Measurements from ENCODE around the gene GRB14.
"Not testable (repeated sequence)": the region's sequence is repeated elsewhere in the genome, so short reads cannot be mapped to it uniquely, and the experiment has no call there.

Gene GRB14

DNA sequence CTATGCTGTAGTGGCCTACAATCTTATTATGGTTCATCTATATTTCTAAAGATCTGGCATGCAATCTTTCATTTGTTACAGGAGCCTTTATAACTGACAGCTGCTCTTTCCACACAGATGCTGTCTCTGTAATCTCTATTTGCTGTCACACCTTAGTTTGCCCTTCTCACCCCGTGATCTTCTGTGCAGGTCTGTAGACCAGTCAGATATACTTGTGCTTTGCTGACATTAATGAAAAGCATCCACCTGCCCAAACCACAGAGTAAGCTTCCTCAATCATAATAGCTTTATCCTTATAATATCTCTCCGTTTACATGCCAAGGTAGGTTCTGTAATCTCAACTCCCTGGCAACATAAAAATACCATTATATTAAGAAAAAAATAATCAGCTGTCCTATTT lies 122.4 kb downstream of the GRB14 start:
- no peak for DNase-seq (ENCODE audit: low spot score in 2 of 2)
- no peak for ATAC-seq (replicated peaks; ENCODE audit: extremely low read depth, poor library complexity, severe bottlenecking)
- H3K36me3 Mint-ChIP-seq (ENCODE audit: insufficient read depth): peaks cover 5% of the 10 kb centered on the region
- no peak overlapping the region for H3K27ac Mint-ChIP-seq (ENCODE audit: low read depth)
- H3K4me1 Mint-ChIP-seq: no peaks in the 10 kb centered on the region
- H3K4me3 Mint-ChIP-seq: no peak overlapping the region
- no peaks in the 10 kb centered on the region for H3K9me3 Mint-ChIP-seq
- no peaks in the 10 kb centered on the region for H3K27me3 Mint-ChIP-seq

- H3K4me3 Mint-ChIP-seq: no peak overlapping the region
- H3K9me3 Mint-ChIP-seq: no peaks in the 10 kb centered on the region
- DNase-seq (ENCODE audit: low spot score in 2 of 2) (no peak), ATAC-seq (replicated peaks; ENCODE audit: extremely low read depth, poor library complexity, severe bottlenecking) (no peak)
- H3K27ac Mint-ChIP-seq (ENCODE audit: low read depth): no peak overlapping the region
- H3K36me3 Mint-ChIP-seq (ENCODE audit: insufficient read depth): peaks cover 5% of the 10 kb centered on the region
- no peaks in the 10 kb centered on the region for H3K4me1 Mint-ChIP-seq
- no peaks in the 10 kb centered on the region for H3K27me3 Mint-ChIP-seq
Measured at GRCh38 chr2:164496881-164497280, 124.4 kb downstream of the GRB14 start.

DNA sequence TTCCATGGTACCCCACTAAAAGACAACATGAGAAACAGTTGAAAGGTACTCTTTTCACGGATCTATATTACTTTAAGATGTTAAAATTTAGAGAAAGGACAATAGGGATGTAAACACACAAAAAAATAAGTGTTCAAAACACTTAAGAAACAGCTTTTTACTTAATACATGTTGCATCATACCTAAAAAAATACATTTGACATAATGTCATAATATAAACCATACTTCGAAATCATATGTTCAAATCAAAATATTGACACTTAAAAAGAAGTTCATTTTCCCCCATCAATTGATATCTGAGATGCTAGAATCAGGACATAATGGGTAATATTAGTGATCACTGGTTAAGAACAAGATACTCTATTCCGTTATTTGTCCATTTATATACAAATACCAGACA lies 124.9 kb downstream of the GRB14 start:
- DNase-seq (ENCODE audit: low spot score in 2 of 2) (no peak), ATAC-seq (replicated peaks; ENCODE audit: extremely low read depth, poor library complexity, severe bottlenecking) (no peak)
- Mint-ChIP-seq H3K4me3 (no peak overlapping the region), H3K27me3 (no peaks in the 10 kb centered on the region), H3K4me1 (no peaks in the 10 kb centered on the region), H3K27ac (ENCODE audit: low read depth) (no peak overlapping the region), H3K36me3 (ENCODE audit: insufficient read depth) (peaks cover 5% of the 10 kb centered on the region), H3K9me3 (no peaks in the 10 kb centered on the region)

GRCh38 chr2:164495491-164496223 lies 125.6 kb downstream of the GRB14 start:
- DNase-seq (ENCODE audit: low spot score in 2 of 2): no peak
- no peaks in the 10 kb centered on the region for H3K27me3 Mint-ChIP-seq
- no peaks in the 10 kb centered on the region for H3K9me3 Mint-ChIP-seq
- no peak overlapping the region for H3K4me3 Mint-ChIP-seq
- no peak overlapping the region for H3K27ac Mint-ChIP-seq (ENCODE audit: low read depth)
- peaks cover 5% of the 10 kb centered on the region for H3K36me3 Mint-ChIP-seq (ENCODE audit: insufficient read depth)
- no peak for ATAC-seq (replicated peaks; ENCODE audit: extremely low read depth, poor library complexity, severe bottlenecking)
- no peaks in the 10 kb centered on the region for H3K4me1 Mint-ChIP-seq

- Mint-ChIP-seq H3K27ac (ENCODE audit: low read depth) (no peak overlapping the region), H3K4me1 (no peaks in the 10 kb centered on the region), H3K9me3 (peaks cover 16% of the 10 kb centered on the region), H3K36me3 (ENCODE audit: insufficient read depth) (peaks cover 1% of the 10 kb centered on the region), H3K27me3 (no peaks in the 10 kb centered on the region), H3K4me3 (no peak overlapping the region)
- no peak for ATAC-seq (replicated peaks; ENCODE audit: extremely low read depth, poor library complexity, severe bottlenecking)
- DNase-seq (ENCODE audit: low spot score in 2 of 2): no peak
Measured at GRCh38 chr2:164485541-164485940, 135.7 kb downstream of the GRB14 start.

GRCh38 chr2:164479460-164479859 lies 141.8 kb downstream of the GRB14 start:
- Mint-ChIP-seq H3K36me3 (ENCODE audit: insufficient read depth) (peaks cover 1% of the 10 kb centered on the region), H3K4me1 (no peaks in the 10 kb centered on the region), H3K4me3 (no peak overlapping the region), H3K9me3 (peaks cover 17% of the 10 kb centered on the region), H3K27me3 (no peaks in the 10 kb centered on the region), H3K27ac (ENCODE audit: low read depth) (no peak overlapping the region)
- DNase-seq (ENCODE audit: low spot score in 2 of 2): no peak
- no peak for ATAC-seq (replicated peaks; ENCODE audit: extremely low read depth, poor library complexity, severe bottlenecking)

GRCh38 chr2:164478205-164478604 lies 143.1 kb downstream of the GRB14 start:
- no peak for ATAC-seq (replicated peaks; ENCODE audit: extremely low read depth, poor library complexity, severe bottlenecking)
- H3K4me1 Mint-ChIP-seq: no peaks in the 10 kb centered on the region

GRCh38 chr2:164474873-164475272 lies 146.4 kb downstream of the GRB14 start:
- no peak for ATAC-seq (replicated peaks; ENCODE audit: extremely low read depth, poor library complexity, severe bottlenecking)
- Mint-ChIP-seq H3K27me3 (no peaks in the 10 kb centered on the region), H3K36me3 (ENCODE audit: insufficient read depth) (no peaks in the 10 kb centered on the region), H3K4me3 (no peak overlapping the region), H3K4me1 (no peaks in the 10 kb centered on the region), H3K9me3 (peaks cover 15% of the 10 kb centered on the region), H3K27ac (ENCODE audit: low read depth) (no peak overlapping the region)
- no peak for DNase-seq (ENCODE audit: low spot score in 2 of 2)

More at GRCh38 chr2:164478205-164478604, 143.1 kb downstream of the GRB14 start:
- H3K27ac Mint-ChIP-seq (ENCODE audit: low read depth): no peak overlapping the region
- H3K4me3 Mint-ChIP-seq: no peak overlapping the region
- peaks cover 1% of the 10 kb centered on the region for H3K36me3 Mint-ChIP-seq (ENCODE audit: insufficient read depth)
- no peaks in the 10 kb centered on the region for H3K27me3 Mint-ChIP-seq
- H3K9me3 Mint-ChIP-seq: peaks cover 21% of the 10 kb centered on the region
- no peak for DNase-seq (ENCODE audit: low spot score in 2 of 2)

DNA sequence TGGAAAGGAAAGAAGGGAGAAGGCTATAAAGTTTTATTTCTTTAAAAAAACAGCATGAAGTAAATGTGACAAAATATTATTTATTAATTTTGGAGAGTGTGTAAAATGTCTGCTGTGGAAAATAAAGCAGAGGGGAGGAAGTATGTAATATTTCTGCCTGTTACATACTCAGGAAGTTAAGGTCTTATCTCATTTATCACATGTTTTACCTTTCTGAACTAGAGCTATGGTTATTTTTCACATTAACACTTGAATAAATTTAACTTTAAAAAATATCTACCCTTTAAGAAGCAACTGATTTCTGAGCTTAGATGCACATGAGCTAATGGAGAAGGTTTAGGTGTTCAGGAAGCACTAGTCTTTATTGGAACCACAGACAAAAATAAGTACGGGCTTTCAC lies 148.3 kb downstream of the GRB14 start:
- Mint-ChIP-seq H3K9me3 (peaks cover 18% of the 10 kb centered on the region), H3K27me3 (no peaks in the 10 kb centered on the region), H3K27ac (ENCODE audit: low read depth) (no peak overlapping the region), H3K36me3 (ENCODE audit: insufficient read depth) (no peaks in the 10 kb centered on the region), H3K4me1 (no peaks in the 10 kb centered on the region), H3K4me3 (no peak overlapping the region)
- no peak for DNase-seq (ENCODE audit: low spot score in 2 of 2)
- ATAC-seq (replicated peaks; ENCODE audit: extremely low read depth, poor library complexity, severe bottlenecking): no peak

- H3K4me1 Mint-ChIP-seq; DNase-seq (ENCODE audit: low spot score in 2 of 2); H3K27ac Mint-ChIP-seq (ENCODE audit: low read depth); ATAC-seq (replicated peaks; ENCODE audit: extremely low read depth, poor library complexity, severe bottlenecking); H3K27me3 Mint-ChIP-seq; H3K4me3 Mint-ChIP-seq; H3K36me3 Mint-ChIP-seq (ENCODE audit: insufficient read depth): not testable (repeated sequence)
- H3K9me3 Mint-ChIP-seq: peaks cover 33% of the 10 kb centered on the region
Measured at GRCh38 chr2:164465047-164465446, 156.2 kb downstream of the GRB14 start.

GRCh38 chr2:164464376-164464775 lies 156.9 kb downstream of the GRB14 start:
- Mint-ChIP-seq H3K36me3 (ENCODE audit: insufficient read depth) (no peaks in the 10 kb centered on the region), H3K4me3 (no peak overlapping the region)

DNA sequence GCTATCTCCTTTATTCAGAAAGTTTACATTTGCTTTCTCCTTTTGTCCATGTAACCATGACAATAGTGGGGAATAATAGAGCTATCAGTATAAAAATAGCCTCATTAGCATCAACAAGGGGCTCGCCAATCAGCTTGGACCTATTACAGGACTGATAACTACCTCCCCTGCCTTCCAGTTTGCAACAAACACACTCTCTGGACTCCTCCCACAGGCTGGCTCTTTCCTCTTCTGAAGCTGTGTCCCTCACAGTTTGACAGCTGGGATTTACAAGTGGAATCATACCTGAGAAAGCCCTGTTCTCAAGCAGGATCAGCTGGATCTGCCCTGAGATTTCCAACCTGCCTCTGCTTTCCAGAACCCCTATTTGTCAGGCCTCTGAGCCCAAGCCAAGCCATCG lies 162.5 kb downstream of the GRB14 start:
- DNase-seq (ENCODE audit: low spot score in 2 of 2) (no peak), ATAC-seq (replicated peaks; ENCODE audit: extremely low read depth, poor library complexity, severe bottlenecking) (no peak)
- Mint-ChIP-seq H3K4me1 (no peaks in the 10 kb centered on the region), H3K27ac (ENCODE audit: low read depth) (no peak overlapping the region), H3K27me3 (no peaks in the 10 kb centered on the region), H3K4me3 (no peak overlapping the region), H3K9me3 (peaks cover 36% of the 10 kb centered on the region), H3K36me3 (ENCODE audit: insufficient read depth) (no peaks in the 10 kb centered on the region)

More at GRCh38 chr2:164464376-164464775, 156.9 kb downstream of the GRB14 start:
- no peak for ATAC-seq (replicated peaks; ENCODE audit: extremely low read depth, poor library complexity, severe bottlenecking)
- Mint-ChIP-seq H3K27me3 (no peaks in the 10 kb centered on the region), H3K9me3 (peaks cover 39% of the 10 kb centered on the region), H3K4me1 (no peaks in the 10 kb centered on the region), H3K27ac (ENCODE audit: low read depth) (no peak overlapping the region)
- no peak for DNase-seq (ENCODE audit: low spot score in 2 of 2)

DNA sequence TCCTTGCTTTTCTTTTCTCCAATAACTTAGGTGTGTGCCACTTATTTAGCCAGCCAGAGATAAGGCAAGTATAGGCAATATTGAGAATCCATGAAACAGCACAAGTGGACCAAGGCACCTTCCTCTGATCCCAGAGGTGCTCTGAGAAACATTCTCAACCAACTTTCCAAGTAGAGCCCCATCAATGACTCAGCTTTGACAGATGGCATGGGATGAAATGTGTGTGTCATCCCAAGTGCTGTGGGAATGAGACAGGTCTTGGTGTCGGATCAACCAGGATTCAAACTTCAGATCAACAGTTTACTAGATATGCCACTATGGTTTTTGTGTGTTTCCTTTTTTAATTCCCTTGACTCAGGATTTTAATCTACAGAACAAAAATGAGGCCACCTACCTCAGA lies 164.0 kb downstream of the GRB14 start:
- Mint-ChIP-seq H3K27me3 (no peaks in the 10 kb centered on the region), H3K4me1 (no peaks in the 10 kb centered on the region), H3K4me3 (no peak overlapping the region), H3K36me3 (ENCODE audit: insufficient read depth) (no peaks in the 10 kb centered on the region), H3K27ac (ENCODE audit: low read depth) (no peak overlapping the region), H3K9me3 (peaks cover 36% of the 10 kb centered on the region)
- DNase-seq (ENCODE audit: low spot score in 2 of 2) (no peak), ATAC-seq (replicated peaks; ENCODE audit: extremely low read depth, poor library complexity, severe bottlenecking) (no peak)
